NT2/D1 (cell line): Measurements from ENCODE around the gene ERBB4.

ENCODE experiments used
- YY1 ChIP-seq: IDR thresholded peaks from 2 replicates; pipeline ENCODE4 v1.6.1; 2011; ENCODE audit not compliant: insufficient read length, insufficient read depth
- ZNF274 ChIP-seq: IDR thresholded peaks from 2 replicates; pipeline ENCODE4 v1.6.1; 2011; ENCODE audit warnings: mild to moderate bottlenecking, low read depth, low read length

- TF ChIP-seq YY1 (no peak), ZNF274 (no peak)
These were observed 210.5 kb downstream of the ERBB4 start for GRCh38 chr2:212328136-212328535.
